Sigmoid colon (tissue), 7 donors: Measurements from ENCODE around the gene SUSD1. TPM values are rescaled to one million over a fixed set of nuclear protein-coding genes. Genes with fewer than 3 reads are reported as not detected.

Experiments
- DNase-seq: peaks from one replicate; pipeline ENCODE4 v3.0.0-alpha.2; 2019
- H3K27ac ChIP-seq, 4 donors: fragments of 200-600 bp; sonication (generic); one replicate each; pipeline ENCODE4 v1.5.1; 2016 to 2019; ENCODE audit warnings: mild to moderate bottlenecking in 1 of 4
- H3K27me3 ChIP-seq, 3 donors: fragments of 200-600 bp; sonication (generic); one replicate each; pipeline ENCODE4 v1.5.1; 2019; ENCODE audit warnings: mild to moderate bottlenecking in 1 of 3
- H3K36me3 ChIP-seq, 4 donors: fragments of 200-600 bp; sonication (generic); one replicate each; pipeline ENCODE4 v1.5.1; 2016 to 2019
- H3K4me1 ChIP-seq, 4 donors: fragments of 200-600 bp; sonication (generic); one replicate each; pipeline ENCODE4 v1.5.1; 2017 to 2019
- H3K4me3 ChIP-seq, 4 donors: fragments of 200-600 bp; sonication (generic); one replicate each; pipeline ENCODE4 v1.5.1; 2017 to 2019; ENCODE audit warnings: mild to moderate bottlenecking in 2 of 4, moderate library complexity in 1 of 4
- H3K9me3 ChIP-seq, 4 donors: fragments of 200-600 bp in 3 of 4; sonication (generic) in 3 of 4; one replicate each; pipeline versions ENCODE4 v1.5.1 to v1.6.1; 2013 to 2019
- EP300 ChIP-seq, 4 donors: sonication (generic); formaldehyde crosslinking; IDR thresholded peaks; one replicate each; pipeline ENCODE4 v1.6.1; 2017; ENCODE audit warnings: antibody characterized with exemption in 4 of 4
- POLR2A ChIP-seq, 2 donors: fragments of 450-650 bp; IDR thresholded peaks; one replicate each; pipeline ENCODE4 v1.6.1; 2016; ENCODE audit warnings: antibody characterized with exemption in 2 of 2, mild to moderate bottlenecking in 2 of 2, moderate library complexity in 2 of 2
- POLR2AphosphoS5 ChIP-seq, 4 donors: sonication (generic); formaldehyde crosslinking; IDR thresholded peaks; one replicate each; pipeline ENCODE4 v1.6.1; 2017; ENCODE audit warnings: antibody characterized with exemption in 4 of 4
- WGBS, 2 donors: extraction: QIAGEN DNeasy Blood & Tissue Kit; methylation state at CpG; one replicate each; pipeline ENCODE4 v1.1.7; 2013; 5-methylcytosine and 5-hydroxymethylcytosine counted together
- intact Hi-C: fragments of 100-400 bp; cut with DNase I; formaldehyde crosslinking; loops from one replicate; pipeline ENCODE4 v1.15.1; 2023
- polyA plus RNA-seq, 3 donors: library from polyadenylated mRNA; stranded (reverse); fragments of 200-250 nt; gene quantifications; one replicate each; pipeline ENCODE4 v1.2.3, GENCODE V29; 2013
- total RNA-seq, 4 donors: library from RNA; depleted of rRNA; stranded (reverse); fragments of >200 nt; gene quantifications; one replicate each; pipeline ENCODE4 v1.1.0, GENCODE V29; 2016
- TF ChIP-seq, protein P1 (sequence below), 4 experiments: fragments of 450-650 bp in 3 of 4; fragments of 200-600 bp in 1 of 4; IDR thresholded peaks; one replicate each; pipeline ENCODE4 v1.5.1; 2016 to 2019; ENCODE audit warnings: antibody characterized with exemption in 4 of 4, mild to moderate bottlenecking in 3 of 4, moderate library complexity in 2 of 4
- donor health status: healthy with polysubstance abuse.
- donor health status: Bipolar disorder and iron deficiency.
- donor health status: healthy.

The SUSD1 gene
- total and polyA plus RNA-seq, 7 donors: 1.8 to 10.7 (median 4.7) TPM

DNA sequence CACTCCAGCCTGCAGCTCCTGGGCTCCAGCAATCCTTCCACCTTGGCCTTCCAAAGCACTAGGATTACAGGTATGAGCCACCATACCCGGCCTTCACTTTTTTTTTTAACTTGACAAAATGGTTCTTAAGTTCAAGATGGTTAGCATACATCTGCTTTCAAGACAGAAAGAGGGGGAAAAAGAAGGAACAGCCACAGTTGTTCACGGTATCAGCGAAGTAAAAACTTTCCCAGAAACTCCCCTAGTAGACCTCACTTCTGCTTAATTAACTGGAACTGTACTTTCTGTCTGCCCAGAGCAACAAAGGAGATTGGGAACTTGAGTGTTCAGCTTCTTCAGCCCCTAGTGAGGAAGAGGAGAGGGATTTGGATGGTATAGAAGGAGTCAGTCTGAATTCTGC lies 161.8 kb downstream of the SUSD1 start:
- Histone ChIP-seq H3K27me3 (no peaks in the 10 kb centered on the region), H3K9me3 (no peaks in the 10 kb centered on the region), H3K36me3 (no peaks in the 10 kb centered on the region), H3K4me1 (peaks cover 0 to 32% (median 25%) of the 10 kb centered on the region in 4 donors), H3K4me3 (no peak overlapping the region), H3K27ac (peak overlapping the region; percentile 72 to 88 (median 82))
- 77 to 93% methylated on average over 3 of the region's 3 CpGs for WGBS, 2 donors
- no peak for DNase-seq
- TF ChIP-seq, protein P1, sequence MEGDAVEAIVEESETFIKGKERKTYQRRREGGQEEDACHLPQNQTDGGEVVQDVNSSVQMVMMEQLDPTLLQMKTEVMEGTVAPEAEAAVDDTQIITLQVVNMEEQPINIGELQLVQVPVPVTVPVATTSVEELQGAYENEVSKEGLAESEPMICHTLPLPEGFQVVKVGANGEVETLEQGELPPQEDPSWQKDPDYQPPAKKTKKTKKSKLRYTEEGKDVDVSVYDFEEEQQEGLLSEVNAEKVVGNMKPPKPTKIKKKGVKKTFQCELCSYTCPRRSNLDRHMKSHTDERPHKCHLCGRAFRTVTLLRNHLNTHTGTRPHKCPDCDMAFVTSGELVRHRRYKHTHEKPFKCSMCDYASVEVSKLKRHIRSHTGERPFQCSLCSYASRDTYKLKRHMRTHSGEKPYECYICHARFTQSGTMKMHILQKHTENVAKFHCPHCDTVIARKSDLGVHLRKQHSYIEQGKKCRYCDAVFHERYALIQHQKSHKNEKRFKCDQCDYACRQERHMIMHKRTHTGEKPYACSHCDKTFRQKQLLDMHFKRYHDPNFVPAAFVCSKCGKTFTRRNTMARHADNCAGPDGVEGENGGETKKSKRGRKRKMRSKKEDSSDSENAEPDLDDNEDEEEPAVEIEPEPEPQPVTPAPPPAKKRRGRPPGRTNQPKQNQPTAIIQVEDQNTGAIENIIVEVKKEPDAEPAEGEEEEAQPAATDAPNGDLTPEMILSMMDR (IDR thresholded peaks at IDR 0.05): no peak
- TF ChIP-seq POLR2A (IDR thresholded peaks at IDR 0.05) (no peak), POLR2AphosphoS5 (IDR thresholded peaks at IDR 0.05) (no peak), EP300 (IDR thresholded peaks at IDR 0.05) (no peak)
- intact Hi-C loops: loop anchor here (5.0 kb wide), 2 partner anchors 59 to 116 kb away; partner anchors contain the start of gene UGCG

GRCh38 chr9:112012026-112012902 lies 162.8 kb downstream of the SUSD1 start:
- TF ChIP-seq EP300 (IDR thresholded peaks at IDR 0.05) (peak in 1 of 4 donors; percentile 22), POLR2AphosphoS5 (IDR thresholded peaks at IDR 0.05) (peak in 3 of 4 donors; percentile 10 to 32 (median 15))
- TF ChIP-seq, protein P1 (IDR thresholded peaks at IDR 0.05): no peak
- Histone ChIP-seq H3K4me3 (no peak overlapping the region), H3K36me3 (no peaks in the 10 kb centered on the region), H3K4me1 (peaks cover 0 to 32% (median 25%) of the 10 kb centered on the region in 4 donors), H3K9me3 (no peaks in the 10 kb centered on the region), H3K27me3 (no peaks in the 10 kb centered on the region), H3K27ac (peak overlapping the region; percentile 72 to 88 (median 82))
- peak; percentile 83 for DNase-seq
- intact Hi-C loops: loop anchor here (5.0 kb wide), 2 partner anchors 60 to 115 kb away; partner anchors contain the start of gene UGCG
- 27 to 42% methylated on average over 4 of the region's 4 CpGs for WGBS, 2 donors

GRCh38 chr9:112011051-112011620 lies 164.0 kb downstream of the SUSD1 start:
- 91 to 94% methylated on average over 3 of the region's 3 CpGs for WGBS, 2 donors
- Histone ChIP-seq H3K27me3 (no peaks in the 10 kb centered on the region), H3K36me3 (no peaks in the 10 kb centered on the region), H3K27ac (peak overlapping the region; percentile 72 to 88 (median 82)), H3K4me1 (peaks cover 0 to 32% (median 25%) of the 10 kb centered on the region in 4 donors), H3K9me3 (no peaks in the 10 kb centered on the region), H3K4me3 (no peak overlapping the region)
- no peak for DNase-seq
- TF ChIP-seq POLR2A (IDR thresholded peaks at IDR 0.05) (no peak), EP300 (IDR thresholded peaks at IDR 0.05) (no peak), POLR2AphosphoS5 (IDR thresholded peaks at IDR 0.05) (no peak)
- TF ChIP-seq, protein P1 (IDR thresholded peaks at IDR 0.05): no peak
- intact Hi-C loops: loop anchor here (5.0 kb wide), 2 partner anchors 61 to 114 kb away; partner anchors contain the start of gene UGCG

GRCh38 chr9:112010537-112010936 lies 164.6 kb downstream of the SUSD1 start:
- Histone ChIP-seq H3K4me1 (peaks cover 0 to 32% (median 25%) of the 10 kb centered on the region in 4 donors), H3K4me3 (no peak overlapping the region), H3K9me3 (no peaks in the 10 kb centered on the region), H3K36me3 (no peaks in the 10 kb centered on the region), H3K27ac (peak overlapping the region in 1 of 4 donors; percentile 86), H3K27me3 (no peaks in the 10 kb centered on the region)
- TF ChIP-seq, protein P1 (IDR thresholded peaks at IDR 0.05): no peak
- TF ChIP-seq POLR2AphosphoS5 (IDR thresholded peaks at IDR 0.05): no peak
- no peak for TF ChIP-seq POLR2A (IDR thresholded peaks at IDR 0.05)
- no peak for TF ChIP-seq EP300 (IDR thresholded peaks at IDR 0.05)
- DNase-seq: no peak
- intact Hi-C loops: loop anchor here (5.0 kb wide), 2 partner anchors 62 to 113 kb away; partner anchors contain the start of gene UGCG
